Erythroblast (primary cell): ENCODE data around the gene PCDHGA2.

Experiments used
- GATA1 ChIP-seq: IDR thresholded peaks from 2 replicates; pipeline ENCODE4 v1.6.1; 2011; ENCODE audit warnings: low read depth, mild to moderate bottlenecking, control low read depth, low read length, moderate library complexity
- POLR2A ChIP-seq: IDR thresholded peaks from 2 replicates; pipeline ENCODE4 v1.6.1; 2011; ENCODE audit warnings: mild to moderate bottlenecking, low read length

DNA sequence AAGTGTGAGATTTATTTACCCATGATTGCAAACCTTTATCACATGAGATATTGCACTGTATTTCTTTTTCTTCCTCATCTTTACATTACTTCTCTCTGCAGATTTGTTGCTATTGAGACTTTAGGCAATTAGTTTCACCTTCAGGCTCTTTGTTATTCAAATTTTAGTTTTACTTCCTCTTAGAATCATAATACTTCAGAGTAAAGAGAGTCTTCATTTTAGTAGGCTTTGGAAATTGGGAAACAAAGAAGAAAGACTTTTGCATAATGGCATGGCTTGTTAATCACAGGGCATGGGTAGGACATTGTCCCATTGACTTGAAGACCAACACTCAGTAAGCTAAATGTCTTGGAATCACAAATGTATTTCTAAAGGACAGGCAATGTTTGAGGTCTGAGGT is 24.2 kb downstream of the PCDHGA2 start:
- no peak for TF ChIP-seq GATA1
- TF ChIP-seq POLR2A: no peak
